Upper lobe of right lung (tissue), 1 donor: ENCODE measurements around the gene TEFM. TPM values are rescaled to one million over a fixed set of nuclear protein-coding genes. Genes with fewer than 3 reads are reported as not detected.
"Not testable (repeated sequence)": the region's sequence is repeated elsewhere in the genome, so short reads cannot be mapped to it uniquely, and the experiment has no call there.

Source experiments
- ATAC-seq: fragments of 200-7000 bp; cut with Tn5 transposase; one replicate; pipeline ENCODE4 v1.9.1; 2020; ENCODE audit warnings: mild to moderate bottlenecking, moderate library complexity
- DNase-seq: peaks from one replicate; pipeline ENCODE4 v3.0.0-alpha.2; 2020
- H3K27ac ChIP-seq: fragments of 200-600 bp; one replicate; pipeline ENCODE4 v1.8.0; 2022
- H3K27me3 ChIP-seq: fragments of 200-600 bp; one replicate; pipeline ENCODE4 v1.8.0; 2022; ENCODE audit warnings: mild to moderate bottlenecking
- H3K36me3 ChIP-seq: fragments of 200-600 bp; one replicate; pipeline ENCODE4 v1.8.0; 2022
- H3K4me1 ChIP-seq: fragments of 200-600 bp; one replicate; pipeline ENCODE4 v1.8.0; 2022
- H3K4me3 ChIP-seq: fragments of 200-600 bp; one replicate; pipeline ENCODE4 v1.8.0; 2022; ENCODE audit warnings: mild to moderate bottlenecking
- H3K9me3 ChIP-seq: fragments of 200-600 bp; one replicate; pipeline ENCODE4 v1.8.0; 2022
- CTCF ChIP-seq: fragments of 200-600 bp; IDR thresholded peaks from one replicate; pipeline ENCODE4 v1.8.0; 2022; ENCODE audit warnings: antibody characterized with exemption
- intact Hi-C: fragments of 100-400 bp; cut with DNase I; formaldehyde crosslinking; loops from one replicate; pipeline ENCODE4 v1.11.0; 2022
- total RNA-seq: library from RNA; stranded (reverse); fragmentation: NEBNext Ultra II Directional; extraction: Animal tissue kit (Norgen Biotek cat#: 25700); gene quantifications from one replicate; pipeline ENCODE4 v1.2.1, GENCODE V29; 2021
- donor health status: DM: no; HTN: yes; CAD: no; lungs with severe emphysema.

The TEFM gene
- total RNA-seq, 1 donor from 2014 or later, result 14.7 TPM

- no peaks in the 10 kb centered on the region for H3K36me3 ChIP-seq
- no peaks in the 10 kb centered on the region for H3K9me3 ChIP-seq
- ATAC-seq (no peak), DNase-seq (peak; percentile 10)
- H3K4me3 ChIP-seq, result no peak overlapping the region
- intact Hi-C loops, result no loop called here
- no peak overlapping the region for H3K27ac ChIP-seq
- no peaks in the 10 kb centered on the region for H3K27me3 ChIP-seq
- TF ChIP-seq CTCF, result no peak
- no peaks in the 10 kb centered on the region for H3K4me1 ChIP-seq
These were observed 24.5 kb upstream of the TEFM start for GRCh38 chr17:30930495-30930894.

GRCh38 chr17:30929861-30930260 is 23.8 kb upstream of the TEFM start:
- H3K36me3 ChIP-seq, H3K4me1 ChIP-seq, ATAC-seq, H3K4me3 ChIP-seq, H3K27ac ChIP-seq, H3K27me3 ChIP-seq, intact Hi-C loops, H3K9me3 ChIP-seq: not testable (repeated sequence)
- peak; percentile 10 for DNase-seq

- TF ChIP-seq CTCF, result no peak
- Histone ChIP-seq H3K27ac (no peak overlapping the region), H3K4me3 (no peak overlapping the region), H3K9me3 (no peaks in the 10 kb centered on the region), H3K4me1 (no peaks in the 10 kb centered on the region), H3K27me3 (no peaks in the 10 kb centered on the region), H3K36me3 (no peaks in the 10 kb centered on the region)
- DNase-seq (peak; percentile 31), ATAC-seq (no peak)
- intact Hi-C loops, result no loop called here
These were observed 23.1 kb upstream of the TEFM start for GRCh38 chr17:30929081-30929633.

GRCh38 chr17:30928584-30928983 is 22.5 kb upstream of the TEFM start:
- no peak for ATAC-seq
- intact Hi-C loops, result no loop called here
- TF ChIP-seq CTCF, result no peak
- Histone ChIP-seq H3K4me1 (no peaks in the 10 kb centered on the region), H3K4me3 (no peak overlapping the region), H3K9me3 (no peaks in the 10 kb centered on the region), H3K27ac (no peak overlapping the region), H3K36me3 (no peaks in the 10 kb centered on the region), H3K27me3 (no peaks in the 10 kb centered on the region)
- DNase-seq, result peak; percentile 22

- no peaks in the 10 kb centered on the region for H3K9me3 ChIP-seq
- ATAC-seq (no peak), DNase-seq (no peak)
- intact Hi-C loops, result no loop called here
- peaks cover 5% of the 10 kb centered on the region for H3K27me3 ChIP-seq
- H3K4me3 ChIP-seq, result no peak overlapping the region
- peaks cover 2% of the 10 kb centered on the region for H3K4me1 ChIP-seq
- H3K27ac ChIP-seq, result no peak overlapping the region
- no peaks in the 10 kb centered on the region for H3K36me3 ChIP-seq
- TF ChIP-seq CTCF, result no peak
These were observed 21.7 kb upstream of the TEFM start for GRCh38 chr17:30927756-30928155.

- peak; percentile 4 for DNase-seq
- ATAC-seq, result no peak
- intact Hi-C loops, result no loop called here
- Histone ChIP-seq H3K9me3 (no peaks in the 10 kb centered on the region), H3K36me3 (no peaks in the 10 kb centered on the region), H3K4me1 (peaks cover 8% of the 10 kb centered on the region), H3K27ac (no peak overlapping the region), H3K27me3 (peaks cover 15% of the 10 kb centered on the region), H3K4me3 (no peak overlapping the region)
- no peak for TF ChIP-seq CTCF
These were observed 20.5 kb upstream of the TEFM start for GRCh38 chr17:30926516-30926915.
